ENCODE measurements around the gene SH2D5. TPM values are rescaled to one million over a fixed set of nuclear protein-coding genes. Genes with fewer than 3 reads are reported as not detected.

SH2D5 gene
- total RNA-seq, 1 experiment from 2014 or later = 10.4 TPM

DNA sequence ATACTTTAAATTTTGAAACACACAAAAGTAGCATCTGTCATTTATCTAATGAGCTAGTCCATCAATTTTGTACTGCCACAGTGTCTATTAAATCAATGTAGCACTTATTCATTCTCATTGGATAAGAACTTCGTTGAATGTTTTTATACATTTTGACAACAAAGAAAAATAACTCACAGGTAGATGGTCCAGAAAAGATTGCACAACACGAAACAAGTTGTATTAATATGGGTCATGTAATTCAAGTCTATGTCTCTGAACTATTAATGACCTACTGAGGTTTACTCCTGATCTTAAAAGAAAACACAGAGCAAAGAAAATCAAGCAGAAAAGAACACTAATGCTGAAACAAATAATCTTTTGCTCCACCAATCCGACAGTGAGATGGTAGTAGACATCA lies 39.3 kb upstream of the SH2D5 start:
- no peaks in the 10 kb centered on the region for H3K9me3 ChIP-seq (ENCODE audit: control insufficient read depth in 1 of 2, insufficient read depth in 1 of 2, low read depth in 1 of 2, low read length in 2 of 2)
- H3K4me1 ChIP-seq (ENCODE audit: control insufficient read depth in 1 of 2, insufficient read depth in 2 of 2, low read length in 2 of 2) = no peaks in the 10 kb centered on the region
- H3K9ac ChIP-seq (ENCODE audit: low read length) = no peak overlapping the region
- ChIA-PET POLR2A (no interaction called here), CTCF (no interaction called here), RAD21 (ENCODE audit: low non-redundant PET in 1 of 2, low total read pairs in 2 of 2, uncharacterized antibody in 2 of 2, unreplicated experiment in 2 of 2) (no interaction called here)
- H4K20me1 ChIP-seq (ENCODE audit: insufficient read depth) = peaks cover 11% of the 10 kb centered on the region; the same call in 1 of the 2 replicates
- H2AFZ ChIP-seq (ENCODE audit: low read depth, low read length, poor library complexity, severe bottlenecking) = no peak overlapping the region
- ATAC-seq (no peak), DNase-seq (ENCODE audit: low read depth, low spot score) (no peak)
- H3K4me3 ChIP-seq (replicated peaks in 1 of 2; ENCODE audit: low read depth in 1 of 2, low read length in 2 of 2) = no peak overlapping the region
- TF ChIP-seq CBX3 (IDR thresholded peaks at IDR 0.05; ENCODE audit: low read depth) (no peak), SP1 (IDR thresholded peaks at IDR 0.05; ENCODE audit: low read depth) (no peak), ATF3 (IDR thresholded peaks at IDR 0.05) (no peak), SRF (IDR thresholded peaks at IDR 0.05; ENCODE audit: low read depth) (no peak), ZNF274 (IDR thresholded peaks at IDR 0.05; ENCODE audit: low read depth, low read length) (no peak), ELF1 (IDR thresholded peaks at IDR 0.05; ENCODE audit: borderline replicate concordance, low read depth) (no peak), SIN3A (IDR thresholded peaks at IDR 0.05; ENCODE audit: low read depth) (no peak)
- TF ChIP-seq, protein P1, sequence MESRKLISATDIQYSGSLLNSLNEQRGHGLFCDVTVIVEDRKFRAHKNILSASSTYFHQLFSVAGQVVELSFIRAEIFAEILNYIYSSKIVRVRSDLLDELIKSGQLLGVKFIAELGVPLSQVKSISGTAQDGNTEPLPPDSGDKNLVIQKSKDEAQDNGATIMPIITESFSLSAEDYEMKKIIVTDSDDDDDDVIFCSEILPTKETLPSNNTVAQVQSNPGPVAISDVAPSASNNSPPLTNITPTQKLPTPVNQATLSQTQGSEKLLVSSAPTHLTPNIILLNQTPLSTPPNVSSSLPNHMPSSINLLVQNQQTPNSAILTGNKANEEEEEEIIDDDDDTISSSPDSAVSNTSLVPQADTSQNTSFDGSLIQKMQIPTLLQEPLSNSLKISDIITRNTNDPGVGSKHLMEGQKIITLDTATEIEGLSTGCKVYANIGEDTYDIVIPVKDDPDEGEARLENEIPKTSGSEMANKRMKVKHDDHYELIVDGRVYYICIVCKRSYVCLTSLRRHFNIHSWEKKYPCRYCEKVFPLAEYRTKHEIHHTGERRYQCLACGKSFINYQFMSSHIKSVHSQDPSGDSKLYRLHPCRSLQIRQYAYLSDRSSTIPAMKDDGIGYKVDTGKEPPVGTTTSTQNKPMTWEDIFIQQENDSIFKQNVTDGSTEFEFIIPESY (IDR thresholded peaks at IDR 0.05; ENCODE audit: extremely low read depth, insufficient replicate concordance, low read length) = no peak
- intact Hi-C loops (cut with micrococcal nuclease) = no loop called here
- H3K4me2 ChIP-seq (ENCODE audit: low read length) = no peak overlapping the region
- H3K27ac ChIP-seq (ENCODE audit: low read depth, low read length) = no peak overlapping the region
- BruUV-seq (replicated peaks) = no TSS peak
- H3K27me3 ChIP-seq (ENCODE audit: insufficient read depth, low read length) = no peaks in the 10 kb centered on the region
- H3K79me2 ChIP-seq (ENCODE audit: insufficient read depth, low read length) = peaks cover 82% of the 10 kb centered on the region
- no peaks in the 10 kb centered on the region for H3K9me2 ChIP-seq (ENCODE audit: insufficient read depth)
- H3K36me3 ChIP-seq (ENCODE audit: control insufficient read depth in 1 of 2, insufficient read depth in 2 of 2, low read length in 2 of 2) = peaks cover 61 to 84% of the 10 kb centered on the region in 2 experiments
